Naive thymus-derived CD8-positive, alpha-beta T cell (primary cell): Measurements from ENCODE around the gene ZNF644. TPM values are rescaled to one million over a fixed set of nuclear protein-coding genes. Genes with fewer than 3 reads are reported as not detected.
"Not testable (repeated sequence)": the region's sequence is repeated elsewhere in the genome, so short reads cannot be mapped to it uniquely, and the experiment has no call there.

ENCODE experiments used
- ATAC-seq, 2 donors: fragments of 150-1000 bp; cut with Tn5 transposase in 1 of 2; sonication (Bioruptor Pico), chemical (Tn5 transposase) in 1 of 2; 1 replicate in 1 of 2; 2 replicates in 1 of 2; pipeline ENCODE4 v1.10.0; 2021; ENCODE audit warnings: mild to moderate bottlenecking in 2 of 2, moderate library complexity in 2 of 2
- POLR2A ChIA-PET: fragments of 350-600 bp; sonication (Branson Sonifier 250); formaldehyde crosslinking; loops from one replicate; lab custom pipeline; 2021; ENCODE audit warnings: antibody characterized with exemption; lab: Charles Lee
- DNase-seq, 10 donors: peaks; one replicate each; pipeline versions ENCODE4 v3.0.0 to v3.0.0-alpha.2; 2020 to 2022
- H3K27ac Mint-ChIP-seq, 10 donors: one replicate each; pipeline ENCODE4 v1.8.0; 2020 to 2022; ENCODE audit warnings: mild to moderate bottlenecking in 10 of 10, mixed read lengths in 10 of 10, moderate library complexity in 4 of 10, inconsistent platforms in 1 of 10
- H3K27me3 Mint-ChIP-seq, 5 donors: one replicate each; pipeline ENCODE4 v1.8.0; 2021 to 2022; ENCODE audit warnings: mixed read lengths in 5 of 5
- H3K36me3 Mint-ChIP-seq, 3 donors: one replicate each; pipeline ENCODE4 v1.8.0; 2020 to 2022; ENCODE audit warnings: mixed read lengths in 3 of 3, mild to moderate bottlenecking in 2 of 3, inconsistent platforms in 1 of 3
- H3K4me1 Mint-ChIP-seq, 4 donors: one replicate each; pipeline ENCODE4 v1.8.0; 2021 to 2022; ENCODE audit warnings: mixed read lengths in 4 of 4
- H3K4me3 Mint-ChIP-seq, 10 donors: one replicate each; pipeline ENCODE4 v1.8.0; 2020 to 2022; ENCODE audit warnings: mild to moderate bottlenecking in 10 of 10, mixed read lengths in 10 of 10, moderate library complexity in 6 of 10, inconsistent platforms in 1 of 10
- H3K9me3 Mint-ChIP-seq, 9 donors: one replicate each; pipeline ENCODE4 v1.8.0; 2020 to 2022; ENCODE audit warnings: mixed read lengths in 9 of 9, mild to moderate bottlenecking in 3 of 9, inconsistent platforms in 1 of 9, moderate library complexity in 1 of 9
- polyA plus RNA-seq, 3 donors: library from polyadenylated mRNA; unstranded; fragments of 300-500 nt; fragmentation: Illumina TruSeq; gene quantifications; one replicate each; pipeline ENCODE4 v1.2.3, GENCODE V29; 2021
- total RNA-seq, 8 experiments: library from RNA in 2 of 8; stranded (reverse) in 2 of 8; gene quantifications; one replicate each; pipeline ENCODE4 v1.2.3 and lab custom pipeline; 2021 to 2026

The ZNF644 gene
- total and polyA plus RNA-seq, 5 experiments from 2014 or later: 44.4 to 78.5 (median 71.8) TPM

- H3K27me3 Mint-ChIP-seq, POLR2A ChIA-PET, ATAC-seq, H3K4me1 Mint-ChIP-seq, H3K4me3 Mint-ChIP-seq, DNase-seq, H3K27ac Mint-ChIP-seq: not testable (repeated sequence)
- Mint-ChIP-seq H3K36me3 (peaks cover 0 to 12% (median 11%) of the 10 kb centered on the region in 3 donors), H3K9me3 (peaks cover 0 to 18% (median 12%) of the 10 kb centered on the region in 9 donors)
Observed at GRCh38 chr1:91044776-91045175, 22.9 kb upstream of the ZNF644 start.

GRCh38 chr1:91042372-91042771 lies 20.5 kb upstream of the ZNF644 start:
- POLR2A ChIA-PET, ATAC-seq, H3K27ac Mint-ChIP-seq, DNase-seq, H3K4me3 Mint-ChIP-seq, H3K4me1 Mint-ChIP-seq, H3K27me3 Mint-ChIP-seq: not testable (repeated sequence)
- Mint-ChIP-seq H3K9me3 (peaks cover 0 to 18% (median 12%) of the 10 kb centered on the region in 9 donors), H3K36me3 (peaks cover 0 to 12% (median 11%) of the 10 kb centered on the region in 3 donors)

- peaks cover 0 to 18% (median 11%) of the 10 kb centered on the region in 9 donors for H3K9me3 Mint-ChIP-seq
- peaks cover 0 to 7% (median 2%) of the 10 kb centered on the region in 5 donors for H3K27me3 Mint-ChIP-seq
- POLR2A ChIA-PET: interaction anchor here (0.7 kb wide), 1 partner anchor 1179 kb away, joined by 5 read pairs; no protein-coding TSS in a partner anchor
- no peak overlapping the region for H3K4me3 Mint-ChIP-seq
- no peaks in the 10 kb centered on the region for H3K4me1 Mint-ChIP-seq
- no peak overlapping the region for H3K27ac Mint-ChIP-seq
- DNase-seq (no peak), ATAC-seq (no peak)
- peaks cover 0 to 12% (median 11%) of the 10 kb centered on the region in 3 donors for H3K36me3 Mint-ChIP-seq
Observed at GRCh38 chr1:91038582-91038981, 16.7 kb upstream of the ZNF644 start.

GRCh38 chr1:91036894-91037829 lies 15.3 kb upstream of the ZNF644 start:
- H3K4me3 Mint-ChIP-seq: no peak overlapping the region
- DNase-seq (no peak), ATAC-seq (no peak)
- H3K27me3 Mint-ChIP-seq: peaks cover 0 to 7% (median 5%) of the 10 kb centered on the region in 5 donors
- no peaks in the 10 kb centered on the region for H3K4me1 Mint-ChIP-seq
- H3K27ac Mint-ChIP-seq: no peak overlapping the region
- POLR2A ChIA-PET: no interaction called here
- H3K36me3 Mint-ChIP-seq: peaks cover 0 to 11% (median 11%) of the 10 kb centered on the region in 3 donors
- H3K9me3 Mint-ChIP-seq: peaks cover 0 to 12% (median 9%) of the 10 kb centered on the region in 9 donors

GRCh38 chr1:91032349-91032748 lies 10.5 kb upstream of the ZNF644 start:
- POLR2A ChIA-PET: no interaction called here

DNA sequence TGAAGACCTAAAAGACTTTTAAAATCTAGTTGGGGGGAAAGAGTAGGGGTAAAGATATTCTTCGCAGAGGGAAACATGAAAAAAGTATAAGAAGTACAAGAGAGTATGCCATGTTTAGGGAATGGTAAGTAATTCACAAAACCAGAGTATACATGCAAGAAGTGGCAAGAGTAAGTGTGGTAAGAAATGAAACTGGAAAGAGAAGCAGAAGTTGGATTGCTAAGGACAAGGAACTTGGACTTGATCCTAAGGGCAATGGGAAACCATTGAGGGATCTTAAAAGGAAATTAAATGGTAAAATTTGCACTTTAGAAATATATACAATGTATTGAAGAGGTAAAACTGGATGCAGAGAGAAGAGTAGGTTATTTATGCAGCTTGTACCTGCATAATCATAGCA lies 9.2 kb upstream of the ZNF644 start:
- POLR2A ChIA-PET: no interaction called here
- DNase-seq (no peak), ATAC-seq (no peak)
- Mint-ChIP-seq H3K9me3 (no peaks in the 10 kb centered on the region), H3K27ac (no peak overlapping the region), H3K36me3 (no peaks in the 10 kb centered on the region), H3K27me3 (peaks cover 8 to 14% (median 13%) of the 10 kb centered on the region in 5 donors), H3K4me1 (peaks cover 0 to 2% (median 0%) of the 10 kb centered on the region in 4 donors), H3K4me3 (no peak overlapping the region)

More at GRCh38 chr1:91032349-91032748, 10.5 kb upstream of the ZNF644 start:
- DNase-seq (no peak), ATAC-seq (no peak)
- Mint-ChIP-seq H3K4me3 (no peak overlapping the region), H3K36me3 (no peaks in the 10 kb centered on the region), H3K27ac (no peak overlapping the region), H3K4me1 (no peaks in the 10 kb centered on the region), H3K27me3 (peaks cover 9 to 14% (median 13%) of the 10 kb centered on the region in 5 donors), H3K9me3 (no peaks in the 10 kb centered on the region)

GRCh38 chr1:91026777-91027176 lies 4.9 kb upstream of the ZNF644 start:
- ATAC-seq (no peak), DNase-seq (no peak)
- Mint-ChIP-seq H3K36me3 (no peaks in the 10 kb centered on the region), H3K4me1 (peaks cover 5 to 31% (median 23%) of the 10 kb centered on the region in 4 donors), H3K27ac (peak overlapping the region in 2 of 10 donors; percentile 44 to 57), H3K4me3 (no peak overlapping the region), H3K9me3 (no peaks in the 10 kb centered on the region), H3K27me3 (peaks cover 6 to 13% (median 9%) of the 10 kb centered on the region in 5 donors)
- POLR2A ChIA-PET: no interaction called here

DNA sequence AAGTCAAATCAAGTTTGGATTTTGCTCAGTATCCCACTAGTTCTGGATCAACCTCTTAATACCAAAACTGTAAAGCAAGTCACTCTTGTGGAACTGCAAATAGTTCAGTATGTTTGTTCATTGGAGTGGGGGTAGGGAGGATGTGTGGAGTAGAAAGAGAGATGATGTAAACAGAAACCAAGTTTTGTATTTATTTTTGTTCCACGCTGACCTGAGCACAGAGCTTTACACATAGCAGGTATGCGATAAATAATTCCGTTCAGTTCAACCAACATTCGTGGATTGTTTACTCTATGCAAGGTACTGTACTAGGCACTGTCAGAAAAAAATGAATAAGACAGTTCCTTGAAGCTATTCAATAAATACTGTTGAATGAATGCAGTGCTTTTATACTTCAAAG lies 4.5 kb upstream of the ZNF644 start:
- Mint-ChIP-seq H3K9me3 (no peaks in the 10 kb centered on the region), H3K4me1 (peaks cover 5 to 32% (median 23%) of the 10 kb centered on the region in 4 donors), H3K4me3 (no peak overlapping the region), H3K27ac (no peak overlapping the region), H3K36me3 (no peaks in the 10 kb centered on the region), H3K27me3 (peaks cover 4 to 9% (median 6%) of the 10 kb centered on the region in 5 donors)
- POLR2A ChIA-PET: no interaction called here
- ATAC-seq (no peak), DNase-seq (no peak)

DNA sequence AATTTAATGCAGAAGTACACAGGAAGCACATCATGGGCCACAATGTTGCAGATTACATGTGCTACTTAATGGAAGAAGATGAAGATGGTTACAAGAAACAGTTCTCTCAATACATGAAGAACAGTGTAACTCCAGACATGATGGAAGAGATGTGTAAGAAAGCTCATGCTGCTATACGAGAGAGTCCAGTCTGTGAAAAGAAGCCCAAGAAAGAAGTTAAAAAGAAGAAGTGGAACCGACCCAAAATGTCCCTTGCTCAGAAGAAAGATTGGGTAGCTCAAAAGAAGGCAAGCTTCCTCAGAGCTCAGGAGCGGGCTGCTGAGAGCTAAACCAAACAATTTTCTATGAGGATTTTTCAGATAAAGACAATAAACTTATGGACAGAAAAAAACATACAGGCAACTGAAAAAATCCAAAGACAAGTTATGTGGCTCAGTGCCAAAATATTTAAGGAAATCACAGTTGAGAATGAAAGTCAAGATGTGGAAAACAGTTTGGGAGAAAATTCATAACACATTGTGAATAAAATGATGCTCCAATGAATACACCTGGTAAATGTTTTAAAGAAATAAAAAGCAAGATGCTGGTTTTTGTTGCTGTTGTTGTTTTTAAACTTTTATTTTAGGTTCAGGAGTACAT lies 2.8 kb upstream of the ZNF644 start:
- Mint-ChIP-seq H3K4me1 (peaks cover 13 to 49% (median 34%) of the 10 kb centered on the region in 4 donors), H3K36me3 (peaks cover 0 to 3% (median 0%) of the 10 kb centered on the region in 3 donors), H3K4me3 (peak overlapping the region in 2 of 10 donors; percentile 1 to 33), H3K27ac (peak overlapping the region in 7 of 10 donors; percentile 9 to 100 (median 77)), H3K27me3 (no peaks in the 10 kb centered on the region), H3K9me3 (no peaks in the 10 kb centered on the region)
- POLR2A ChIA-PET: interaction anchor here (1.6 kb wide), 1 partner anchor 1807 kb away, joined by 4 read pairs; the partner anchor contains the start of gene RPL5
- ATAC-seq (no peak), DNase-seq (no peak)

- Mint-ChIP-seq H3K4me1 (peaks cover 21 to 70% (median 54%) of the 10 kb centered on the region in 4 donors), H3K9me3 (no peaks in the 10 kb centered on the region), H3K27me3 (no peaks in the 10 kb centered on the region), H3K36me3 (peaks cover 0 to 16% (median 0%) of the 10 kb centered on the region in 3 donors), H3K4me3 (peak overlapping the region; percentile 88 to 98 (median 95)), H3K27ac (peak overlapping the region; percentile 93 to 100 (median 98))
- ATAC-seq (peak in 1 of 2 donors; percentile 4), DNase-seq (no peak)
- POLR2A ChIA-PET: interaction anchor here (0.5 to 1.1 kb wide), 5 partner anchors 14 to 147 kb away, joined by 3 to 7 read pairs (median 3); no protein-coding TSS in a partner anchor
Observed at GRCh38 chr1:91022518-91022929, 689 bp upstream of the ZNF644 start.

GRCh38 chr1:91020967-91021685 lies 709 bp downstream of the ZNF644 start:
- peak; percentile 44 to 51 for ATAC-seq
- H3K9me3 Mint-ChIP-seq: no peaks in the 10 kb centered on the region
- H3K27ac Mint-ChIP-seq: peak overlapping the region; percentile 93 to 100 (median 98)
- H3K4me3 Mint-ChIP-seq: peak overlapping the region; percentile 88 to 98 (median 94)
- POLR2A ChIA-PET: interaction anchor here (0.5 to 1.1 kb wide), 3 partner anchors 13 to 1940 kb away, joined by 3 to 7 read pairs (median 3); partner anchors contain the start of gene DIPK1A
- peaks cover 22 to 81% (median 63%) of the 10 kb centered on the region in 4 donors for H3K4me1 Mint-ChIP-seq
- H3K27me3 Mint-ChIP-seq: no peaks in the 10 kb centered on the region
- peaks cover 0 to 16% (median 0%) of the 10 kb centered on the region in 3 donors for H3K36me3 Mint-ChIP-seq
- DNase-seq: peak; percentile 49 to 83 (median 68)

GRCh38 chr1:91020486-91020885 lies 1.3 kb downstream of the ZNF644 start:
- ATAC-seq (no peak), DNase-seq (no peak)
- Mint-ChIP-seq H3K27ac (peak overlapping the region; percentile 93 to 100 (median 98)), H3K4me1 (peaks cover 27 to 88% (median 69%) of the 10 kb centered on the region in 4 donors), H3K4me3 (peak overlapping the region; percentile 88 to 98 (median 94)), H3K9me3 (no peaks in the 10 kb centered on the region), H3K27me3 (no peaks in the 10 kb centered on the region), H3K36me3 (peaks cover 0 to 16% (median 0%) of the 10 kb centered on the region in 3 donors)
- POLR2A ChIA-PET: no interaction called here
